Measurements from ENCODE around the gene UNC13A. TPM values are rescaled to one million over a fixed set of nuclear protein-coding genes. Genes with fewer than 3 reads are reported as not detected.

UNC13A gene
- total RNA-seq, 1 experiment from 2014 or later = under 0.01 TPM

GRCh38 chr19:17695198-17695597, 7.0 kb upstream of the UNC13A start:
- Histone ChIP-seq H3K9me2 (replicated peaks; ENCODE audit: insufficient read depth, low read length) (no peaks in the 10 kb centered on the region), H3K79me2 (ENCODE audit: low read length) (no peaks in the 10 kb centered on the region), H3K4me3 (ENCODE audit: low read length) (no peak overlapping the region), H2AFZ (ENCODE audit: low read length) (no peak overlapping the region), H3K4me1 (ENCODE audit: low read length) (no peaks in the 10 kb centered on the region), H4K20me1 (ENCODE audit: insufficient read depth, low read depth, low read length) (no peaks in the 10 kb centered on the region), H3K27ac (ENCODE audit: low read length) (no peak overlapping the region), H3K9me3 (ENCODE audit: low read length) (no peaks in the 10 kb centered on the region), H3K4me2 (ENCODE audit: low read depth, low read length, poor library complexity, severe bottlenecking) (no peak overlapping the region), H3K36me3 (ENCODE audit: insufficient read depth, low read length) (no peaks in the 10 kb centered on the region), H3K9ac (ENCODE audit: low read length) (no peak overlapping the region), H3K27me3 (ENCODE audit: low read length) (no peaks in the 10 kb centered on the region)
- no peak for DNase-seq

DNA sequence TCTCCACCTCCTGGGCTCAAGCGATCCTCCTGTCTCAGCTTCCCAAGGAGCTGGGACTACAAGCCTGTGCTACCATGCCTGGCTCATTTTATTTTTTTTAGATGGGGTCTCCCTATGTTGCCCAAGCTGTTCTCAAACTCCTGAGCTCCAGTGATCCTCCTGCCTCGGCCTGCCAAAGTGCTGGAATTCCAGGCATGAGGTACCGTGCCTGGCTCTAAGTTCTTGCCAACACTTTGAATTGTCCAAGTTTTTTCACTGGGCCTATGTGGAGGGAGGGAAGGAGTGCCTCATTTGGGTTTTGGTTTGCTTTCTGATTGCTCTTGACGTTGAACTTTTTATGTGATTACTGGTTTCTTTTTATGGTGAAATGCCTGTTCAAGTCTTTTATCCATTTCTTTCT, 4.4 kb upstream of the UNC13A start:
- Histone ChIP-seq H3K27ac (ENCODE audit: low read length) (no peak overlapping the region), H4K20me1 (ENCODE audit: insufficient read depth, low read depth, low read length) (no peaks in the 10 kb centered on the region), H3K9ac (ENCODE audit: low read length) (no peak overlapping the region), H3K9me3 (ENCODE audit: low read length) (no peaks in the 10 kb centered on the region), H2AFZ (ENCODE audit: low read length) (no peak overlapping the region), H3K27me3 (ENCODE audit: low read length) (no peaks in the 10 kb centered on the region), H3K4me3 (ENCODE audit: low read length) (no peak overlapping the region), H3K36me3 (ENCODE audit: insufficient read depth, low read length) (no peaks in the 10 kb centered on the region), H3K4me1 (ENCODE audit: low read length) (no peaks in the 10 kb centered on the region), H3K79me2 (ENCODE audit: low read length) (no peaks in the 10 kb centered on the region), H3K4me2 (ENCODE audit: low read depth, low read length, poor library complexity, severe bottlenecking) (no peak overlapping the region), H3K9me2 (replicated peaks; ENCODE audit: insufficient read depth, low read length) (no peaks in the 10 kb centered on the region)
- DNase-seq = no peak

DNA sequence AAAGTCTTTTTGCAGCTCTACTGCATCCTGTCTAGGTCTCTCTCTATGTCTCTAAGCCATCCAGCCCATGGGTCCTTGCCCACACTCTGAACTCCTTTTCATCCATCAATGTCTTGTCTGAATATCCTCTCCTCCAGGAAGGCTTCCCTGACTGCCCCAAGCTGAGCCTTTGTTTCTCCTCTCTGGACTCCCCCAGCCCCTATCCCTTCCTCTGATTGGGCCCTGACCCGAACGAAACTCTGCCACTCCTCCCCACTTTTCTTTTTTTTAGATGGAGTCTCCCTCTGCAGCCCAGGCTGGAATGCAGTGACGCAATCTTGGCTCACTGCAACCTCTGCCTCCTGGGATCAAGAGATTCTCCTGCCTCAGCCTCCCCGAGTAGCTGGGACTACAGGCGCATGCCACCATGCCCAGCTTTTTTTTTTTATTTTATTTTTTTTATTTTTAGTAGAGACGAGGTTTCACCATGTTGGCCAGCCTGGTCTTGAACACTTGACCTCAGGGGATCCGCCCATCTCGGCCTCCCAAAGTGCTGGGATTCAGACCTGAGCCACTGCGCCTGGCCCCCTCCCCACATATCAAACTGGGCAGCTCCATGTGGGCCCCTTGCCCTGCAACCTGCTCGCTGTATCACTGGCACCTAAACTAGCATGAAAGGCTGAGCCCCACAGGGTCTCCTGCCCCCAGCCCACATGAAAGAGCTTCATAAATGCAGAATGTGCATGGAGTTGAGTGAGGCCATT, 870 bp upstream of the UNC13A start:
- Histone ChIP-seq H3K9me3 (ENCODE audit: low read length) (no peaks in the 10 kb centered on the region), H3K79me2 (ENCODE audit: low read length) (no peaks in the 10 kb centered on the region), H3K4me2 (ENCODE audit: low read depth, low read length, poor library complexity, severe bottlenecking) (no peak overlapping the region), H3K4me1 (ENCODE audit: low read length) (no peaks in the 10 kb centered on the region), H3K9me2 (replicated peaks; ENCODE audit: insufficient read depth, low read length) (no peaks in the 10 kb centered on the region), H2AFZ (ENCODE audit: low read length) (no peak overlapping the region), H3K4me3 (ENCODE audit: low read length) (no peak overlapping the region), H3K9ac (ENCODE audit: low read length) (no peak overlapping the region), H4K20me1 (ENCODE audit: insufficient read depth, low read depth, low read length) (no peaks in the 10 kb centered on the region), H3K27ac (ENCODE audit: low read length) (no peak overlapping the region), H3K27me3 (ENCODE audit: low read length) (no peaks in the 10 kb centered on the region), H3K36me3 (ENCODE audit: insufficient read depth, low read length) (no peaks in the 10 kb centered on the region)
- no peak for DNase-seq

- Histone ChIP-seq H3K4me3 (ENCODE audit: low read length) (no peak overlapping the region), H2AFZ (ENCODE audit: low read length) (no peak overlapping the region), H3K4me1 (ENCODE audit: low read length) (no peaks in the 10 kb centered on the region), H3K9me3 (ENCODE audit: low read length) (no peaks in the 10 kb centered on the region), H3K9ac (ENCODE audit: low read length) (no peak overlapping the region), H3K4me2 (ENCODE audit: low read depth, low read length, poor library complexity, severe bottlenecking) (no peak overlapping the region), H3K27ac (ENCODE audit: low read length) (no peak overlapping the region), H3K79me2 (ENCODE audit: low read length) (no peaks in the 10 kb centered on the region), H3K9me2 (replicated peaks; ENCODE audit: insufficient read depth, low read length) (no peaks in the 10 kb centered on the region), H3K36me3 (ENCODE audit: insufficient read depth, low read length) (no peaks in the 10 kb centered on the region), H4K20me1 (ENCODE audit: insufficient read depth, low read depth, low read length) (no peaks in the 10 kb centered on the region), H3K27me3 (ENCODE audit: low read length) (no peaks in the 10 kb centered on the region)
- no peak for DNase-seq
These were observed 855 bp downstream of the UNC13A start for GRCh38 chr19:17687141-17687856.

DNA sequence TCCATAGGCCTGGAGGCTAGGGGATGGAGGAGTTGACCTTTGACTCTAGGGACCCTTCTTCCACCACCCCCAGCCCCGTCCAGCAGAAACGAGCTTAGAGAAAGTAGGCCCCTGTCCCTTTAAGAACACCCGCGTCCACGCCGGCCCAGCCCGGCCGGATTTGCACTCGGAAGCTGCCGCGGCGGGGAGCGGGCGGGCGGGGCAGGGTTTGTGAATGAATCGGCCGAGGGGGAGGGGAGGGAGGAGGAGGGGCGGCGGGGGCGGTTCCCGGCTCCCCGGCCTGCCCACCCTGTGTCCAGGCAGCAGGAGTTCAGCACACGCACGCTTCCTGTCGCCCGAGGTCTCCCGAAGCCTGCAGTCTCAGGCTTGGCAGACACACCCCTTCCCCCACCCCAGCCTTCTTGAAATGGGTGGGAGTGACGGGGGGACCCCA, 1.5 kb downstream of the UNC13A start:
- Histone ChIP-seq H3K4me2 (ENCODE audit: low read depth, low read length, poor library complexity, severe bottlenecking) (no peak overlapping the region), H2AFZ (ENCODE audit: low read length) (no peak overlapping the region), H3K36me3 (ENCODE audit: insufficient read depth, low read length) (no peaks in the 10 kb centered on the region), H3K9me3 (ENCODE audit: low read length) (no peaks in the 10 kb centered on the region), H3K79me2 (ENCODE audit: low read length) (no peaks in the 10 kb centered on the region), H3K27ac (ENCODE audit: low read length) (no peak overlapping the region), H3K9ac (ENCODE audit: low read length) (no peak overlapping the region), H3K9me2 (replicated peaks; ENCODE audit: insufficient read depth, low read length) (no peaks in the 10 kb centered on the region), H3K4me3 (ENCODE audit: low read length) (no peak overlapping the region), H4K20me1 (ENCODE audit: insufficient read depth, low read depth, low read length) (no peaks in the 10 kb centered on the region), H3K27me3 (ENCODE audit: low read length) (no peaks in the 10 kb centered on the region), H3K4me1 (ENCODE audit: low read length) (no peaks in the 10 kb centered on the region)
- DNase-seq = no peak

DNA sequence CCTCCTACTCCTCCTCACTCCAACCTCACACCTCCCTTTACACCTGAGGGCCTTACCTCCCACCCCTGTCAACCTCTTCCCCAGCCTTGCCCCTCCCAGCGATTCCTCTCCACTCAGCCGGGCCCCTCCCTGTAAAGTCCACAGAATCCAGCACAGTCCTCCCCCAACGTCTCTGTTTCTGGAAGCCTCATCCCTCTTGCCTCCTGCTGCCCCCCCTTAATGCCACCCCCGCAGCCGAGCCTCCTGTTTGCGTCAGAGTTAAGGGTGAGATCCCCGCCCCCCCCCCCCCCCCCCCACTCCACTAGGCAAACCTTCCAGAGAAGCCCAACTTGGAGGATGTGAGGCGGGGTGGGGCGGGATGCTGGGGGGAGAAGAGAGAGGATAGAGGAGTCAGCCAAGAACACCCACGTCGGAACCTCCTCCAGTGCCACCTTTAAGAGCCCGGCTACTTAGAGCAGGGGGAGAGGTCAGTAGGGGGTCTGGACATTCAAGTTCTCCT, 2.1 kb downstream of the UNC13A start:
- Histone ChIP-seq H3K36me3 (ENCODE audit: insufficient read depth, low read length) (no peaks in the 10 kb centered on the region), H3K4me3 (ENCODE audit: low read length) (no peak overlapping the region), H4K20me1 (ENCODE audit: insufficient read depth, low read depth, low read length) (no peaks in the 10 kb centered on the region), H3K27me3 (ENCODE audit: low read length) (no peaks in the 10 kb centered on the region), H2AFZ (ENCODE audit: low read length) (no peak overlapping the region), H3K79me2 (ENCODE audit: low read length) (no peaks in the 10 kb centered on the region), H3K9me3 (ENCODE audit: low read length) (no peaks in the 10 kb centered on the region), H3K4me1 (ENCODE audit: low read length) (no peaks in the 10 kb centered on the region), H3K4me2 (ENCODE audit: low read depth, low read length, poor library complexity, severe bottlenecking) (no peak overlapping the region), H3K9me2 (replicated peaks; ENCODE audit: insufficient read depth, low read length) (no peaks in the 10 kb centered on the region), H3K27ac (ENCODE audit: low read length) (no peak overlapping the region), H3K9ac (ENCODE audit: low read length) (no peak overlapping the region)
- no peak for DNase-seq

DNA sequence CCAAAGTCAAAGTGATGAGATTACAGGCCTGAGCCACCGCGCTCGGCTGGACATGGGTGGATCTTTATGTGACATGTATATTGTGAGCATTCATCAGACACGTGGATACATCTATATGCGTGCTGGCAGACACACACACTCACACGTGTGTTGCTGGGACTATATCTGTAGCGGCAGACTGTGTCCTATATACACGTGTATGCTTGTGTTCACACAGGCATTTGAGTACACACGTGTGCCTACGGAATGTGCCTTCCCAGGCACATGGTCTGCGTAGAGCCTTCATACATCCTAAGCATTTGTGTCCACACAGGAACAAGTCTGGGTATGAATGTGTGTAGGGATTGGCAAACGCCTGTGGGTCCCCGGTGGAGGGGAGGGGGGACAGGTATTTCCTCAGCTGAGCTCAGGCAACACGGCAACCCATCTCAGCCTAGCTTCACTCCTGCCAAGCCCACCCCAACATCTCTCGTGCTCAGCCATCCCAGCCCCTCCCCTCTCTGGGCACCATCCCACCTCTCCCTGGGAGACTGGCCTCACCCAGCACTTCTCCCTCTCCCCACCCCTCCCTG, 2.6 kb downstream of the UNC13A start:
- Histone ChIP-seq H3K4me2 (ENCODE audit: low read depth, low read length, poor library complexity, severe bottlenecking) (no peak overlapping the region), H4K20me1 (ENCODE audit: insufficient read depth, low read depth, low read length) (no peaks in the 10 kb centered on the region), H3K9ac (ENCODE audit: low read length) (no peak overlapping the region), H3K4me3 (ENCODE audit: low read length) (no peak overlapping the region), H2AFZ (ENCODE audit: low read length) (no peak overlapping the region), H3K27me3 (ENCODE audit: low read length) (no peaks in the 10 kb centered on the region), H3K27ac (ENCODE audit: low read length) (no peak overlapping the region), H3K79me2 (ENCODE audit: low read length) (no peaks in the 10 kb centered on the region), H3K4me1 (ENCODE audit: low read length) (no peaks in the 10 kb centered on the region), H3K9me2 (replicated peaks; ENCODE audit: insufficient read depth, low read length) (no peaks in the 10 kb centered on the region), H3K36me3 (ENCODE audit: insufficient read depth, low read length) (no peaks in the 10 kb centered on the region), H3K9me3 (ENCODE audit: low read length) (no peaks in the 10 kb centered on the region)
- no peak for DNase-seq

GRCh38 chr19:17684256-17684655, 3.9 kb downstream of the UNC13A start:
- Histone ChIP-seq H3K27ac (ENCODE audit: low read length) (no peak overlapping the region), H3K9me3 (ENCODE audit: low read length) (no peaks in the 10 kb centered on the region), H3K4me2 (ENCODE audit: low read depth, low read length, poor library complexity, severe bottlenecking) (no peak overlapping the region), H3K4me1 (ENCODE audit: low read length) (no peaks in the 10 kb centered on the region), H3K27me3 (ENCODE audit: low read length) (no peaks in the 10 kb centered on the region), H3K4me3 (ENCODE audit: low read length) (no peak overlapping the region), H4K20me1 (ENCODE audit: insufficient read depth, low read depth, low read length) (no peaks in the 10 kb centered on the region), H2AFZ (ENCODE audit: low read length) (no peak overlapping the region), H3K9ac (ENCODE audit: low read length) (no peak overlapping the region), H3K79me2 (ENCODE audit: low read length) (no peaks in the 10 kb centered on the region), H3K36me3 (ENCODE audit: insufficient read depth, low read length) (no peaks in the 10 kb centered on the region), H3K9me2 (replicated peaks; ENCODE audit: insufficient read depth, low read length) (no peaks in the 10 kb centered on the region)
- no peak for DNase-seq
